IMR-90 (cell line): ENCODE measurements around the gene MPI. TPM values are rescaled to one million over a fixed set of nuclear protein-coding genes. Genes with fewer than 3 reads are reported as not detected.

Experiments used
- ATAC-seq: fragments of 200-7000 bp; cut with Tn5 transposase; 2 replicates; pipeline ENCODE4 v1.9.1; 2020; ENCODE audit warnings: low read depth, mild to moderate bottlenecking, moderate library complexity
- BruUV-seq: library from RNA; stranded (reverse); fragments of 400-500 nt; replicated peaks from 2 replicates; lab custom pipeline; 2021; lab: Mats Ljungman, UMichigan
- CTCF ChIA-PET: fragments of 300-600 bp; formaldehyde crosslinking; extraction: SDS; loops from one replicate; lab custom pipeline; 2021; ENCODE audit warnings: antibody characterized with exemption; lab: Yijun Ruan, JAX
- POLR2A ChIA-PET: fragments of 300-600 bp; sonication (Branson Sonifier 250); formaldehyde crosslinking; loops from one replicate; lab custom pipeline; 2022; ENCODE audit warnings: antibody characterized with exemption; ENCODE audit not compliant: unreplicated experiment; lab: Charles Lee
- DNase-seq: peaks from one replicate; pipeline ENCODE4 v3.0.0; 2013
- H2AFZ ChIP-seq: replicated peaks from 2 replicates; pipeline ENCODE3; 2013; ENCODE audit warnings: low read length, mild to moderate bottlenecking; ENCODE audit not compliant: poor library complexity
- H2AK5ac ChIP-seq: 2 replicates; pipeline ENCODE4 v1.6.1; 2013; ENCODE audit warnings: low read depth, low read length, inconsistent platforms
- H2AK9ac ChIP-seq: replicated peaks from 2 replicates; pipeline ENCODE3; 2013; ENCODE audit warnings: mild to moderate bottlenecking, low read depth, low read length, moderate library complexity; ENCODE audit not compliant: poor library complexity
- H2BK120ac ChIP-seq: 2 replicates; pipeline ENCODE4 v1.6.1; 2013; ENCODE audit warnings: low read depth, low read length, inconsistent platforms
- H2BK15ac ChIP-seq: 3 replicates; pipeline ENCODE4 v1.6.1; 2013; ENCODE audit warnings: low read depth, low read length, inconsistent platforms
- H2BK20ac ChIP-seq: 2 replicates; pipeline ENCODE4 v1.6.1; 2013; ENCODE audit warnings: low read depth, mild to moderate bottlenecking, inconsistent platforms, low read length, moderate library complexity
- H2BK5ac ChIP-seq: 2 replicates; pipeline ENCODE4 v1.6.1; 2013; ENCODE audit warnings: mild to moderate bottlenecking, low read depth, low read length, inconsistent platforms; ENCODE audit not compliant: poor library complexity, severe bottlenecking
- H3K14ac ChIP-seq: replicated peaks from 2 replicates; pipeline ENCODE4 v1.6.1; 2013; ENCODE audit warnings: low read depth, low read length, inconsistent platforms
- H3K18ac ChIP-seq: 2 replicates; pipeline ENCODE4 v1.6.1; 2013; ENCODE audit warnings: low read depth, low read length, control low read depth
- H3K23ac ChIP-seq: 2 replicates; pipeline ENCODE4 v1.6.1; 2013; ENCODE audit warnings: low read depth, low read length, inconsistent platforms
- H3K27ac ChIP-seq: 2 replicates; pipeline ENCODE4 v1.5.1; 2013; ENCODE audit warnings: mild to moderate bottlenecking, control low read depth, low read length; ENCODE audit not compliant: insufficient read depth
- H3K27me3 ChIP-seq: 2 replicates; pipeline ENCODE4 v1.6.1; 2013; ENCODE audit warnings: low read length; ENCODE audit not compliant: control insufficient read depth, insufficient read depth
- H3K36me3 ChIP-seq: 2 replicates; pipeline ENCODE4 v1.6.1; 2013; ENCODE audit warnings: low read length, mixed read lengths; ENCODE audit not compliant: control insufficient read depth, insufficient read depth
- H3K4ac ChIP-seq: 2 replicates; pipeline ENCODE4 v1.6.1; 2013; ENCODE audit warnings: low read depth, low read length, inconsistent platforms
- H3K4me1 ChIP-seq: 2 replicates; pipeline ENCODE4 v1.6.1; 2013; ENCODE audit warnings: low read length, mixed read lengths; ENCODE audit not compliant: control insufficient read depth, insufficient read depth
- H3K4me2 ChIP-seq: 2 replicates; pipeline ENCODE4 v1.6.1; 2013; ENCODE audit warnings: low read depth, mild to moderate bottlenecking, control low read depth, low read length, moderate library complexity
- H3K4me3 ChIP-seq: 2 replicates; pipeline ENCODE4 v1.5.1; 2013; ENCODE audit warnings: low read depth, mild to moderate bottlenecking, control low read depth, low read length, moderate library complexity; ENCODE audit not compliant: insufficient read depth
- H3K56ac ChIP-seq: 2 replicates; pipeline ENCODE4 v1.6.1; 2013; ENCODE audit warnings: low read length, inconsistent platforms; ENCODE audit not compliant: insufficient read depth; ENCODE audit errors: extremely low read depth
- H3K79me1 ChIP-seq, 2 experiments: 2 replicates each; pipeline ENCODE4 v1.6.1; 2013; ENCODE audit warnings: low read length in 2 of 2, inconsistent platforms in 1 of 2, low read depth in 1 of 2
- H3K9ac ChIP-seq: 2 replicates; pipeline ENCODE4 v1.6.1; 2013; ENCODE audit warnings: low read depth, low read length, control low read depth
- H3K9me1 ChIP-seq: 2 replicates; pipeline ENCODE4 v1.6.1; 2013; ENCODE audit warnings: low read length, inconsistent platforms; ENCODE audit not compliant: insufficient read depth
- H3K9me3 ChIP-seq: 2 replicates; pipeline ENCODE4 v1.6.1; 2013; ENCODE audit warnings: low read length; ENCODE audit not compliant: control insufficient read depth, insufficient read depth
- H4K20me1 ChIP-seq: 2 replicates; pipeline ENCODE4 v1.6.1; 2013; ENCODE audit warnings: low read length, inconsistent platforms; ENCODE audit not compliant: insufficient read depth
- H4K5ac ChIP-seq: 2 replicates; pipeline ENCODE4 v1.6.1; 2013; ENCODE audit warnings: mild to moderate bottlenecking, low read depth, low read length, control low read depth
- H4K8ac ChIP-seq, 2 experiments: 2 replicates each; pipeline ENCODE4 v1.6.1; 2013; ENCODE audit warnings: low read depth in 2 of 2, low read length in 2 of 2, control low read depth in 1 of 2, inconsistent platforms in 1 of 2
- H4K91ac ChIP-seq: 2 replicates; pipeline ENCODE4 v1.6.1; 2013; ENCODE audit warnings: low read depth, low read length, inconsistent platforms; ENCODE audit not compliant: insufficient read depth
- BHLHE40 ChIP-seq: fragments of 150-350 bp; IDR thresholded peaks from 2 replicates; pipeline ENCODE4 v1.6.1; 2016; ENCODE audit warnings: mild to moderate bottlenecking, low read depth, low read length
- CEBPB ChIP-seq: IDR thresholded peaks from 2 replicates; pipeline ENCODE4 v1.6.1; 2012; ENCODE audit warnings: low read depth, low read length, improper control_type of control experiment
- CHD1 ChIP-seq: IDR thresholded peaks from 2 replicates; pipeline ENCODE4 v1.6.1; 2012; ENCODE audit warnings: low read depth, low read length, improper control_type of control experiment
- FOS ChIP-seq: fragments of 150-350 bp; IDR thresholded peaks from 2 replicates; pipeline ENCODE4 v1.6.1; 2016; ENCODE audit warnings: low read depth, low read length
- MAFK ChIP-seq: IDR thresholded peaks from 2 replicates; pipeline ENCODE4 v1.6.1; 2012; ENCODE audit warnings: low read depth, low read length, improper control_type of control experiment
- MAZ ChIP-seq: IDR thresholded peaks from 2 replicates; pipeline ENCODE4 v1.6.1; 2012; ENCODE audit warnings: low read depth, mild to moderate bottlenecking, low read length, improper control_type of control experiment, moderate library complexity, borderline replicate concordance
- MXI1 ChIP-seq: IDR thresholded peaks from 2 replicates; pipeline ENCODE4 v1.6.1; 2012; ENCODE audit warnings: low read depth, mild to moderate bottlenecking, low read length, moderate library complexity, borderline replicate concordance
- NFE2L2 ChIP-seq: fragments of 150-350 bp; IDR thresholded peaks from 2 replicates; pipeline ENCODE4 v1.6.1; 2016; ENCODE audit warnings: low read depth, mild to moderate bottlenecking, low read length
- POLR2A ChIP-seq: IDR thresholded peaks from 2 replicates; pipeline ENCODE4 v1.6.1; 2012; ENCODE audit warnings: mild to moderate bottlenecking, low read depth, low read length
- RCOR1 ChIP-seq: IDR thresholded peaks from 2 replicates; pipeline ENCODE4 v1.6.1; 2012; ENCODE audit warnings: mild to moderate bottlenecking, low read length, improper control_type of control experiment; ENCODE audit not compliant: insufficient replicate concordance
- RFX5 ChIP-seq: IDR thresholded peaks from 2 replicates; pipeline ENCODE4 v1.8.0; 2012; ENCODE audit warnings: low read depth, mild to moderate bottlenecking, low read length, moderate library complexity
- SMC3 ChIP-seq: fragments of 150-350 bp; IDR thresholded peaks from 2 replicates; pipeline ENCODE4 v1.6.1; 2016; ENCODE audit warnings: low read depth, mild to moderate bottlenecking, antibody characterized with exemption, low read length, moderate library complexity
- WGBS, 2 experiments: methylation state at CpG; one replicate each; pipeline versions ENCODE4 v1.1.5 to v1.1.7; 2013; ENCODE audit warnings: missing lambda C conversion rate in 2 of 2; ENCODE audit not compliant: insufficient read length in 1 of 2; ENCODE audit errors: extremely low coverage in 2 of 2; 5-methylcytosine and 5-hydroxymethylcytosine counted together
- dilution Hi-C: fragments of 300-500 bp; cut with HindIII; formaldehyde crosslinking; loops from one replicate; pipeline ENCODE4 v1.14.3; 2018; ENCODE audit warnings: low sequenced_read_pairs; ENCODE audit not compliant: unreplicated experiment
- in situ Hi-C: fragments of 300-500 bp; cut with MboI; formaldehyde crosslinking; loops from 3 replicates; pipeline ENCODE4 v1.14.3; 2019; ENCODE audit warnings: low sequenced_read_pairs, inconsistent platforms, mixed read lengths
- intact Hi-C: fragments of 100-400 bp; cut with micrococcal nuclease; formaldehyde crosslinking; loops from 2 replicates; pipeline ENCODE4 v1.10.0; 2022
- polyA plus RNA-seq, 3 experiments: library from polyadenylated mRNA; depleted of rRNA; stranded (reverse); fragments of >200 nt; gene quantifications; 2 replicates each; pipeline ENCODE4 v1.2.3, GENCODE V29; 2012; ENCODE audit warnings: low replicate concordance in 1 of 3
- total RNA-seq: library from RNA; depleted of rRNA; stranded (reverse); fragments of >200 nt; gene quantifications from 2 replicates; pipeline ENCODE4 v1.2.3, GENCODE V29; 2012
- TF ChIP-seq, protein P1 (sequence below): fragments of 150-350 bp; IDR thresholded peaks from 2 replicates; pipeline ENCODE4 v1.6.1; 2016; ENCODE audit warnings: low read depth, mild to moderate bottlenecking, low read length, moderate library complexity, borderline replicate concordance
- TF ChIP-seq, protein P2 (sequence below): conservative IDR thresholded peaks from 2 replicates; pipeline ENCODE4 v1.5.1; 2012; ENCODE audit warnings: mild to moderate bottlenecking, low read depth, low read length, improper control_type of control experiment
- TF ChIP-seq, protein P3 (sequence below): fragments of 150-350 bp; IDR thresholded peaks from 2 replicates; pipeline ENCODE4 v1.6.1; 2017; ENCODE audit warnings: mild to moderate bottlenecking, antibody characterized with exemption, low read length, low read depth

The MPI gene
- total and polyA plus RNA-seq, 2 of the 4 experiments (the other 2 are of a cell fraction) = 80.1 to 91.8 TPM

DNA sequence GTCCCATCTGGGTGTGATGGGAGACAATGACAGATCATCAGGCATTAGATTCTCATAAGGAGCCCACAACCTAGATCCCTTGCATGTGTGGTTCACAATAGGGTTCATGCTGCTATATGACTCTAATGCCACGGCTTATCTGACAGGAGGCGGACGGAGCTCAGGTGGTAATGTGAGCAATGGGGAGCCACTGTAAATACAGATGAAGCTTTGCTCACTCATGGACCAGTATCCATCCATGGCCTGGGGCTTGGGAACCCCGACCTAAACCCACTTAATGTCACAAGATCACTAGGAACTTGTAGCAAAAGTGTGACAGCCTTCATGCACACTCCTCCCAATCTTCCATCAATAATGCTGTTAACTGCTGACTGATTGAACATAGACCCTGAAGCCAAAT lies 18.8 kb downstream of the MPI start:
- H2BK120ac ChIP-seq = no peak overlapping the region
- DNase-seq = no peak
- BruUV-seq = no TSS peak
- H3K4ac ChIP-seq = no peak overlapping the region
- 100% methylated on average over 3 of the region's 4 CpGs; no CpG with 5 or more reads in 1 of the 2 experiments for WGBS, 2 experiments
- no peak overlapping the region for H2AK5ac ChIP-seq
- POLR2A ChIA-PET = no interaction called here
- no peak overlapping the region for H3K27ac ChIP-seq
- H2BK5ac ChIP-seq = no peak overlapping the region
- H2AK9ac ChIP-seq = no peak overlapping the region
- H3K56ac ChIP-seq = no peak overlapping the region
- no peak overlapping the region for H3K9ac ChIP-seq
- TF ChIP-seq CEBPB (no peak), MAFK (no peak), FOS (no peak), RFX5 (no peak), BHLHE40 (no peak), NFE2L2 (no peak), RCOR1 (no peak), CHD1 (no peak), POLR2A (no peak), MXI1 (no peak), MAZ (no peak), SMC3 (no peak)
- TF ChIP-seq, protein P1, sequence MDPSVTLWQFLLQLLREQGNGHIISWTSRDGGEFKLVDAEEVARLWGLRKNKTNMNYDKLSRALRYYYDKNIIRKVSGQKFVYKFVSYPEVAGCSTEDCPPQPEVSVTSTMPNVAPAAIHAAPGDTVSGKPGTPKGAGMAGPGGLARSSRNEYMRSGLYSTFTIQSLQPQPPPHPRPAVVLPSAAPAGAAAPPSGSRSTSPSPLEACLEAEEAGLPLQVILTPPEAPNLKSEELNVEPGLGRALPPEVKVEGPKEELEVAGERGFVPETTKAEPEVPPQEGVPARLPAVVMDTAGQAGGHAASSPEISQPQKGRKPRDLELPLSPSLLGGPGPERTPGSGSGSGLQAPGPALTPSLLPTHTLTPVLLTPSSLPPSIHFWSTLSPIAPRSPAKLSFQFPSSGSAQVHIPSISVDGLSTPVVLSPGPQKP = no peak
- TF ChIP-seq, protein P2, sequence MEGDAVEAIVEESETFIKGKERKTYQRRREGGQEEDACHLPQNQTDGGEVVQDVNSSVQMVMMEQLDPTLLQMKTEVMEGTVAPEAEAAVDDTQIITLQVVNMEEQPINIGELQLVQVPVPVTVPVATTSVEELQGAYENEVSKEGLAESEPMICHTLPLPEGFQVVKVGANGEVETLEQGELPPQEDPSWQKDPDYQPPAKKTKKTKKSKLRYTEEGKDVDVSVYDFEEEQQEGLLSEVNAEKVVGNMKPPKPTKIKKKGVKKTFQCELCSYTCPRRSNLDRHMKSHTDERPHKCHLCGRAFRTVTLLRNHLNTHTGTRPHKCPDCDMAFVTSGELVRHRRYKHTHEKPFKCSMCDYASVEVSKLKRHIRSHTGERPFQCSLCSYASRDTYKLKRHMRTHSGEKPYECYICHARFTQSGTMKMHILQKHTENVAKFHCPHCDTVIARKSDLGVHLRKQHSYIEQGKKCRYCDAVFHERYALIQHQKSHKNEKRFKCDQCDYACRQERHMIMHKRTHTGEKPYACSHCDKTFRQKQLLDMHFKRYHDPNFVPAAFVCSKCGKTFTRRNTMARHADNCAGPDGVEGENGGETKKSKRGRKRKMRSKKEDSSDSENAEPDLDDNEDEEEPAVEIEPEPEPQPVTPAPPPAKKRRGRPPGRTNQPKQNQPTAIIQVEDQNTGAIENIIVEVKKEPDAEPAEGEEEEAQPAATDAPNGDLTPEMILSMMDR = no peak
- TF ChIP-seq, protein P3, sequence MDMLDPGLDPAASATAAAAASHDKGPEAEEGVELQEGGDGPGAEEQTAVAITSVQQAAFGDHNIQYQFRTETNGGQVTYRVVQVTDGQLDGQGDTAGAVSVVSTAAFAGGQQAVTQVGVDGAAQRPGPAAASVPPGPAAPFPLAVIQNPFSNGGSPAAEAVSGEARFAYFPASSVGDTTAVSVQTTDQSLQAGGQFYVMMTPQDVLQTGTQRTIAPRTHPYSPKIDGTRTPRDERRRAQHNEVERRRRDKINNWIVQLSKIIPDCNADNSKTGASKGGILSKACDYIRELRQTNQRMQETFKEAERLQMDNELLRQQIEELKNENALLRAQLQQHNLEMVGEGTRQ = no peak
- no peak overlapping the region for H2AFZ ChIP-seq
- H4K5ac ChIP-seq = no peak overlapping the region
- no peak overlapping the region for H4K8ac ChIP-seq
- H3K79me1 ChIP-seq = peaks cover 16 to 36% of the 10 kb centered on the region in 2 experiments
- dilution Hi-C loops = no loop called here
- ATAC-seq = no peak
- peaks cover 4% of the 10 kb centered on the region for H3K9me1 ChIP-seq
- intact Hi-C loops = loop anchor here (5.0 kb wide), 1 partner anchor 66 kb away; the partner anchor contains the start of gene ULK3
- no peak overlapping the region for H3K23ac ChIP-seq
- H3K36me3 ChIP-seq = peaks cover 15% of the 10 kb centered on the region
- H2BK15ac ChIP-seq = no peak overlapping the region
- H4K20me1 ChIP-seq = peaks cover 10% of the 10 kb centered on the region
- H3K18ac ChIP-seq = no peak overlapping the region
- no peak overlapping the region for H4K91ac ChIP-seq
- in situ Hi-C loops = no loop called here
- no peaks in the 10 kb centered on the region for H3K9me3 ChIP-seq
- peaks cover 13% of the 10 kb centered on the region for H3K4me1 ChIP-seq
- H3K4me3 ChIP-seq = no peak overlapping the region
- no peaks in the 10 kb centered on the region for H3K27me3 ChIP-seq
- H3K4me2 ChIP-seq = no peak overlapping the region
- H2BK20ac ChIP-seq = no peak overlapping the region
- no peak overlapping the region for H3K14ac ChIP-seq
- CTCF ChIA-PET = no interaction called here
